HG03342 (cell line): ENCODE measurements around the gene METTL8.

ENCODE experiments used
- ATAC-seq: cut with Tn5 transposase; IDR thresholded peaks from one replicate; pipeline ENCODE4 v1.9.1; 2021; ENCODE audit warnings: mild to moderate bottlenecking, moderate library complexity; ENCODE audit not compliant: unreplicated experiment

The METTL8 gene

GRCh38 chr2:171271386-171271785 is 162.4 kb downstream of the METTL8 start:
- ATAC-seq, result no peak

GRCh38 chr2:171267855-171268629 is 165.7 kb downstream of the METTL8 start:
- ATAC-seq, result no peak
